ENCODE results near the gene RBMS3.

The RBMS3 gene

DNA sequence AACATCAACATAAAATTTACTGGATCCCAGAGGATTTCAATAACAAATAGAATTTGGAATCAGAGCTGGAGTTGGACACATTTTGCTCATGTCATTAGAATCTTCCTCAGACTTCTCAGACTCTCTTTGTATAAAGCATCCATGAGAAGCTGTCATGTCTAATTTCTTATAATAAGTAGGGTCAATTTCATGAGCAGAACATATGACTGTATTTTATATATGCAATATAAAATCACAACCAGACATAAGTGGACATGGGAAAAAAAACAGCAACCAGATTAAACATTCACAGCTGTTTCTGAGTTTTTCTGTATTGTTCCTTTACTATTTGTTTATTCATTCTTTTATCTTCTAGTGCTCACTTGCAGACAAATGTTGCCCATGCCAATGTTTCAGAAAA, 325.5 kb downstream of the RBMS3 start:
- H3K4me3 ChIP-seq (replicated peaks; ENCODE audit: low read depth, low read length) = no peak overlapping the region
- no peaks in the 10 kb centered on the region for H3K36me3 ChIP-seq (ENCODE audit: control insufficient read depth, insufficient read depth, low read length)
- DNase-seq (ENCODE audit: extremely low read depth, insufficient read length) = no peak
- TF ChIP-seq, protein P1, sequence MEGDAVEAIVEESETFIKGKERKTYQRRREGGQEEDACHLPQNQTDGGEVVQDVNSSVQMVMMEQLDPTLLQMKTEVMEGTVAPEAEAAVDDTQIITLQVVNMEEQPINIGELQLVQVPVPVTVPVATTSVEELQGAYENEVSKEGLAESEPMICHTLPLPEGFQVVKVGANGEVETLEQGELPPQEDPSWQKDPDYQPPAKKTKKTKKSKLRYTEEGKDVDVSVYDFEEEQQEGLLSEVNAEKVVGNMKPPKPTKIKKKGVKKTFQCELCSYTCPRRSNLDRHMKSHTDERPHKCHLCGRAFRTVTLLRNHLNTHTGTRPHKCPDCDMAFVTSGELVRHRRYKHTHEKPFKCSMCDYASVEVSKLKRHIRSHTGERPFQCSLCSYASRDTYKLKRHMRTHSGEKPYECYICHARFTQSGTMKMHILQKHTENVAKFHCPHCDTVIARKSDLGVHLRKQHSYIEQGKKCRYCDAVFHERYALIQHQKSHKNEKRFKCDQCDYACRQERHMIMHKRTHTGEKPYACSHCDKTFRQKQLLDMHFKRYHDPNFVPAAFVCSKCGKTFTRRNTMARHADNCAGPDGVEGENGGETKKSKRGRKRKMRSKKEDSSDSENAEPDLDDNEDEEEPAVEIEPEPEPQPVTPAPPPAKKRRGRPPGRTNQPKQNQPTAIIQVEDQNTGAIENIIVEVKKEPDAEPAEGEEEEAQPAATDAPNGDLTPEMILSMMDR (IDR thresholded peaks at IDR 0.05; ENCODE audit: insufficient read depth, low read length, poor library complexity, severe bottlenecking) = no peak
- H3K27me3 ChIP-seq (replicated peaks; ENCODE audit: control insufficient read depth, insufficient read depth, low read length) = no peaks in the 10 kb centered on the region

DNA sequence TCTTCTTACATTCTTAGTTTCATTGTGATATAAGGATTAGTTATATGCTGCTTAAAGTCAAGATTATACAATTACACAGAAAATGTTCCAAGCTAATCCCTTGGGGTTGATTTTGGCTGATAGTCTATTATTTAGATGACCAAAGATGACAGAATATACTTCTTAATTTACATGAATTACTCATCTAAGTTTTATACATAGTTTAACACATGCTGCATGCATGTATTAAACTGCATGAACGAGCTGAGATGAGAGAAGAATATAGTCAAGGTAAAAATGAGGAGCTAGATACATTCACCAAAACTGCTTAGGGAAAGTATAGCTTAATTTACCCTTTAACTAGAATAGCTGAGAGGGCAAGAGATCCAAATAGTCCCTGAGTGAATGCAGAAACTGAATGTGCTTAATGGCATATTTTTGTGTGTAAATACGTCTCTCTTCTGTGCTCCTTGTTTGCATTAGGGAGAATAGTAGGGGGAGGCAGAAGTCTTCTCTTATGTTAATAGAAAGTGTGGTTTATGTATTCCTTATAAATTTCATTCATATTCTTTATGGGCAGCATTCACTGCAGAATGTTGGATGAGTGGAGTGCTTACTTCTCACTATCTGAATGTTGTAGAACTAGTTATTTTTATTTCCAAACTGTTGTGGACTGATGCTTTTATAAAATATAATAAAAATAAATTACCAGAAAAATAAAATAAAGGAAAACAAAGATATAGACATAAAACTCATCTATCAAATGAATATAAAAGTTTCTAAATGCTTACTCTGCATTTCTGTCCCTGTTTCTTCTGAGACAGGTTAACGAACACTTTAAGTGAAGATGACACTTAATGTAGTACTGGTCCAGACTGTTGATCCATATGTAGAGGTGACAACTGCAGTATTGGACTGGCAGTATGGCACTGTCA, 327.8 kb downstream of the RBMS3 start:
- no peak overlapping the region for H3K4me3 ChIP-seq (replicated peaks; ENCODE audit: low read depth, low read length)
- H3K36me3 ChIP-seq (ENCODE audit: control insufficient read depth, insufficient read depth, low read length) = no peaks in the 10 kb centered on the region
- DNase-seq (ENCODE audit: extremely low read depth, insufficient read length) = no peak
- H3K27me3 ChIP-seq (replicated peaks; ENCODE audit: control insufficient read depth, insufficient read depth, low read length) = no peaks in the 10 kb centered on the region
- TF ChIP-seq, protein P1 (IDR thresholded peaks at IDR 0.05; ENCODE audit: insufficient read depth, low read length, poor library complexity, severe bottlenecking) = no peak

DNA sequence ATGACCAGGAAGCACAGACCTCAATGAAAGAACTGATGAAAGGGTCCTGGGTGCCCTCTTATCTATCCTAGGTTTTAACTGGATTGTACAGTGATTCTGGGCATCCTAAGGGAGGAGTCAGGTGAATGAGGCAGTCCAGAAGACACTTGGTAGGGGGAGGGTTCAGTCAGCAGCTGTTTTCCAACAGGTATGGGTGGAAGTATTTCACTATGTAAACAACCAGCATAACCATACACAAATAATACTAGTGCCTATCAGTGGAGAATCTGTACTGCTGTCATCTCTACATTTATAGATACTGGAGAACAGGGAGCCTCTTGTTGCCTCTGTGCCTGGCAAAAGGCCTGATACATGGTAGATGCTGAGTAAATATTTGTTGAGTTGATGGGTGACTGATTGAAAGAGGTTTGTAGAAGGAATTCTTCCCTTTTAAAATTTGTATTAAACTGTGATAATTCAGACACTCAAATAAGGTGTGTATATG, 328.5 kb downstream of the RBMS3 start:
- DNase-seq (ENCODE audit: extremely low read depth, insufficient read length) = no peak
- TF ChIP-seq, protein P1 (IDR thresholded peaks at IDR 0.05; ENCODE audit: insufficient read depth, low read length, poor library complexity, severe bottlenecking) = no peak
- Histone ChIP-seq H3K27me3 (replicated peaks; ENCODE audit: control insufficient read depth, insufficient read depth, low read length) (no peaks in the 10 kb centered on the region), H3K36me3 (ENCODE audit: control insufficient read depth, insufficient read depth, low read length) (no peaks in the 10 kb centered on the region), H3K4me3 (replicated peaks; ENCODE audit: low read depth, low read length) (no peak overlapping the region)

DNA sequence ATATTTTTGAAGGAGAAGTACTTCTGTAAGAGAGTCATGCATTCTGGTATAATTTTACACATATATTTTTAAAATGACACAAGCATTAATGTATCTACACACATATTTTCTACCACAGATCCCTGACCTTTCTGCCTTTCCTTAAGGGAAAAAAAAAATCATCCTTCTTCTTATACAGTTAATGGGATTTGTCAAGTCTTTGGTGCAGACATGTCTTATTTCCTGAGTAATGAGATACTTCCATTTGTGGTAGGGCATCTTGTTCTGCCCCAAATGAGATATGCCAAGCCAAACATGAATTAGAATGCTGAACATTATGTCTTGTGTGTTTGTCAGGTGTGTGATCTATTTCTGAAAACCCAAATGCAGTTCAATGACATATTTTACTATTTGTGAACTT, 329.9 kb downstream of the RBMS3 start:
- H3K4me3 ChIP-seq (replicated peaks; ENCODE audit: low read depth, low read length) = no peak overlapping the region
- TF ChIP-seq, protein P1 (IDR thresholded peaks at IDR 0.05; ENCODE audit: insufficient read depth, low read length, poor library complexity, severe bottlenecking) = no peak
- no peak for DNase-seq (ENCODE audit: extremely low read depth, insufficient read length)
- no peaks in the 10 kb centered on the region for H3K27me3 ChIP-seq (replicated peaks; ENCODE audit: control insufficient read depth, insufficient read depth, low read length)
- no peaks in the 10 kb centered on the region for H3K36me3 ChIP-seq (ENCODE audit: control insufficient read depth, insufficient read depth, low read length)

DNA sequence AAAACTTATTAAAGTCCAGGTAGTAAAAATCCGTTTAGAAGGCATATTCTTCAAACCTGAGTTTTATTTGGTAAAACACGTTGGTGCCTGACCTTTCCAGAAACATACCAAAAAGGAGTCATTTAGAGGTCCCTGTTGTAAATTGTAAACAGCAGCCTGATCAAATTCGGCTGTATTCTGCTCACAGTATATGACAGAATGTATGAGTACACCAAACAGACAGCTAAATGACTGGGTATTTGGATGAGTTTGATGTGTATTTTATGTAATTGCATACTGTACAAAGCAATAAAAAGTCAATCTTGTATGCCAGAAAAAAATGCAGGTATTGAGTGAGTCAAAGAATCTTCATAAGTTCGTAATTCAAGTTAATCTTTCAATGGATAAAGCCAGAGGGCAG, 330.4 kb downstream of the RBMS3 start:
- Histone ChIP-seq H3K36me3 (ENCODE audit: control insufficient read depth, insufficient read depth, low read length) (no peaks in the 10 kb centered on the region), H3K4me3 (replicated peaks; ENCODE audit: low read depth, low read length) (no peak overlapping the region), H3K27me3 (replicated peaks; ENCODE audit: control insufficient read depth, insufficient read depth, low read length) (no peaks in the 10 kb centered on the region)
- TF ChIP-seq, protein P1 (IDR thresholded peaks at IDR 0.05; ENCODE audit: insufficient read depth, low read length, poor library complexity, severe bottlenecking) = no peak
- no peak for DNase-seq (ENCODE audit: extremely low read depth, insufficient read length)
